AG20443 (cell line): Measurements from ENCODE around the gene RNF38.
"Not testable (repeated sequence)": the region's sequence is repeated elsewhere in the genome, so short reads cannot be mapped to it uniquely, and the experiment has no call there.

Experiments used
- DNase-seq: peaks from one replicate; pipeline ENCODE4 v3.0.0; 2012; ENCODE audit warnings: low spot score, mixed read lengths

RNF38 gene

DNA sequence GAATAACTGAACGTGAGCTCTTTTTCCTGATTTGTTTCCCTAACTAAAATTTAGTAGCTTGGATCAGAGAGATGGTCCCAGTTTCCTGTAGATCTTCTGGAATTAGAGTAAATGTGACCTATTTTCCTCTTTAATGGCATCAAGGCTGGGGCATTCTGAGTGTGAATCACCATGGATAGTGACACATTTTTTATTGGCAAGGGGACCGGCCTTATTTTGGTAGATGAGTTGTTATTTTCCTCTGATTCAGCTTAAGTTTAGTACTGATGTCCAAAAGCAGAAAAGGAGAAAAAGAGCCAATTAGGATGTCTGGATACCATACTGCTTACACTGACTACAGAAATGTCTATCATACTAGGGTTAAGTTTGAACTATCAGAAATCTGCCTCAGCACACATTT lies 68.1 kb downstream of the RNF38 start:
- peak; percentile 58 for DNase-seq

DNA sequence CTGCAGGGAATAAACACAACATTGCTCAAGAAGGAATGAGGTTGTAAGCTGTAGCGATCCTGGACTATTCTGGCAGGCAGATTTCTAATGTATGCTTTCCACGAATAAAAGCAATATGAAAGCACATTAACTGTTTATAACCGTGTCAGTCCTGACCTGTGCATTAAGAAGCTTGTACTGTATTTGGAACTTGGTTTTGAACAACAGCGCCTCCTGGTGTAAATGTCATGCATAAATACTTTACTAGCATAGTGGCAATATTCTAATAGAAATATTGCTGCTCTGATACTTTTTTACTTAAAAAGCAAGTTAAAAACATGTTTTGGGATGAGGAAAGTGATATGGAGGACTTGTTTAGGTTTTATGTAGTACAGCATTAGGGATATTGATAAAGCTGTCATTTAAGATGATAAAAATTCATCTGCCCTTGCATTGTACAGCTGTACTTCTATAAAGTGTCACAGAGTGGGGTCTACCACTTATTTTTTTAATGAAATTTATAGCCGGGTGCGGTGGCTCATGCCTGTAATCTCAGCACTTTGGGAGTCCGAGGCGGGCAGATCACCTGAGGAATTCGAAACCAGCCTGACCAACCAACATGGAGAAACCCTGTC lies 71.2 kb downstream of the RNF38 start:
- peak; percentile 58 for DNase-seq

DNA sequence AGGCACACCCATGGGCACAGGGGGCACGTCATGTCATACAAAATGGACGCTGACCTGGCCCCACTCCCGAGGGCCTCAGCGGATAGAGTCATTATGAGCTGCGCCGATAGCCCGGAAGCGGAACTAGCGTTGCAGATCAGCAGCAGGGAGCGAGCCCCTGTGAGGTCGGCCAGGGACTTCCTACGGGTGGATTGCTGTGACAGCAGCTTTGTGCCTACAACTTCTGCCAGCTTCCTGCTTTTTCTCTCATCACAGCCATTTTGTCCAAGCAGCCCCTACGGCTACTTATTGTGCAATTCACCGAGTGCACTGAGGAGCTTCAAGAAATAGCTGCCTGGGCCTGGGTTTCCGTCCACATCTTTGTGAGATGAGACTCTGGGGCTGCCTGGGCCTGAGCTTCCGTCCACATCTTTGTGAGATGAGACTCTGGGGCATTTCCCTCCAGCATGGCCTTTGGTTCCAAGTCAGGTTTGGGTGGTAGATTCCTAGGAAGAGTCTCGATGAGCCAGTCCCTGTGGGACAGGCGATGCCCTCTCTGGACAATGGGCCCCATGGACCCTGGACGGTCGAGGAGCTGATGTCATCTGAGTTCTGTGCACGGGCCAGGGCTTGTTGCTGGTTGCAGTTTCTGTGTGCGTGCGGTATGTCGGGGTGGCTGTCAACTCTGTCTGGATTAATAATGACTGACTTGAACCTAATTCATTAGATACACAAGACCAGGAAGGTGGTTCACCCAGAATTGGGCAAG lies 74.8 kb downstream of the RNF38 start:
- DNase-seq: no peak

DNA sequence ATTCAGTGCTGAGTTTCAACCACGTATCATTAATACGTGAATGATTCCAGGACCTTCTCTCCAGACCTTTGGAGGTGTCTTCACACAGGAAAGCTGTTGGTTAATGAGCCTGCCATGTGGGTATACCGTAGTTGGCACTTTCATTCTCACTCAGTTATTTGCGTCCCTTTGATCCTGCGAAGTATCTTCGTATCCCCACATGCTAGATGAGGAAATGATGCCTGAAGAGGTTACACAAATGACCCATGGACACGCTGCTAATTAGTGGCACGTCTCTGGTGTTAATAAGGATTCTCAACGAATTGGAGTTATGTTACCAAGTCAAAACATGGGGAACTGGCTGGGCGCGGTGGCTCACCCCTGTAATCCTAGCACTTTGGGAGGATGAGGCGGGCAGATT lies 76.1 kb downstream of the RNF38 start:
- DNase-seq: no peak

DNA sequence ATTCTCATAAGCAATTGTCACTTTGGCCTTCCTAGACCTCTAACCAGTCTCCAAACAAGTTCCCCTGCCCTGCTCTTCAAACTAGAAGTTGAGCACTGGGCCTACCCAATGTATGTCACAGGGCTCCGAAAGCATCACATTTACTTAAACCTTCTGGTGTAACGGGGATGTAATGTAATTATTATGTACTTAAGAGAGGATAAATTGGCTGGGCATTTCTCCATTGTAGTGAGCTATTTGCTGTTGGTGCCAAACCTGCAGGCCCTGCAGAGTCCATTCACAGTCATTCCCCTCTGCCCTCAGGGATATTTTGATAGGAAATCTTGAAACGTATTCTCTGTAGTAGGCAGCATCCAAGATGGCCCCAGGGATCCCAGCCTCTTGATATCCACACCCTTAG lies 77.6 kb downstream of the RNF38 start:
- DNase-seq: no peak

DNA sequence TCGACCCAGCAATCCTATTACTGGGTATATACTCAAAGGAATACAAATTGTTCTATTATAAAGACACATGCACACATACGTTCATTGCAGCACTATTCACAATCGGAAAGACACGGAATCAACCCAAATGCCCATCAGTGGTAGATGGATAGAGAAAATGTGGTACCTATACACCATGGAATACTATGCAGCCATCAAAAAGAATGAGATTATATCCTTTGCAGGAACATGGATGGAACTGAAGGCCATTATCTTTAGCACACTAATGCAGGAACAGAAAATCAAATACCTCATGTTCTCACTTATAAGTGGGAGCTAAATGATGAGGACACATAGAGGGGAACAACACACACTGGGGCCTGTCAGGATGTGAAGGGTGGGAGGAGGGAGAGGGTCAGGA lies 78.2 kb downstream of the RNF38 start:
- not testable (repeated sequence) for DNase-seq

DNA sequence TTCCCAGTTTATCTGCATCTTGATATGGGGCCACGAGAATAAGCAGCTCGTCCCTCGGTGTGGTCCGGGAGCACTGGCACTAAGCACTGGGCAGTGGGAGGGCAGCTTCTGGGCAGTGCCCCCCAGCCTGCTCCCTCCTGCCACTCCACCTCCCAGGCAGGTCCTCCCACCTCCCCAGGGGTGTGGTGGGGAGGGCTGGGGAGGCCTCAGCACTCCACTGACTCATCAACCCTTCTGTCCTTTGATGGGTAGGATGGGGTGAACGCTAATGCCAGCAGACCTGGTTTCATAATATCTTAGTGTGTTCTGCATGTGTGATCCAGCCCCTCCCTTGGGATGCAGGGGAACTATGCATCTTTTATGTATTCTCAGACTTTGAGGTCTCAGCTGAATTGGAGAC lies 79.6 kb downstream of the RNF38 start:
- no peak for DNase-seq

DNA sequence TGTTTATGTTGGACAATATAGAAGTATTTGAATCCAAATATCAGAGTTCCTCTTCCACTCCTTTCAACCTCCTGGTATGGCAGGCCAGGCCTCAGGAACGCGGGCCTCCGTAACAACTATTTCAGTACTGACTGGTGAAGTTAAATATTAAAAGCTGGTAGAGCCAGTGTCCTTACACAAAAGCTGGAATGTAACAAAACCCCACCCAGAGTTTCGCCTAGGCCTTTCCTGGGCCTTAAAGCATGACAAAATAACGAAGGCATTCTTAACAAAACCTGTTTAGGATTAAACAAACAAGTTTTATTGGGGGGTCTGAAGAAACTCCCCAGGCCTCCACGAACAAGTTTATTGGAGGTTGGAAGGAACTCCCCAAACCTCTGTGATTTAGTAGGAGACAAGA lies 80.3 kb downstream of the RNF38 start:
- no peak for DNase-seq

DNA sequence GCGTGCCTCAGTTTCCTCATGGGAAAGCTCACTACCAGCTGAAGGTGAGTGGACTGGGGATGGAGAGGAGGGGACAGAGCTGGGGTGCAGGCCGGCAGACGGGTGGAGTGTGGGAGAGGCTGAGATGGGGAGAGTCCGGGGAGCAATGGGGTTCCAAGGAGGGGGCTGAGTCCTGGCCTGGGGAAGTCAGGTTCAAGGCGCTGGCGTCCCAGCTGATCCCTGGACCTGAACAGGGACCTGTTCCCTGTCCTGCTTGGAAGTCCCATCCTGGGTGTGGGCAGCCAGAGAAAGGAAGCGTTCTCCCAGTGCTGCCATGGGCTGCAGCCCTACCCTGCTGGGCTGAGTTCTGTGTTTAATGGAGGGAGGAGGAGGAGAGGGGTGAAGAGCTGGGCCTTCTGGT lies 80.9 kb downstream of the RNF38 start:
- no peak for DNase-seq

DNA sequence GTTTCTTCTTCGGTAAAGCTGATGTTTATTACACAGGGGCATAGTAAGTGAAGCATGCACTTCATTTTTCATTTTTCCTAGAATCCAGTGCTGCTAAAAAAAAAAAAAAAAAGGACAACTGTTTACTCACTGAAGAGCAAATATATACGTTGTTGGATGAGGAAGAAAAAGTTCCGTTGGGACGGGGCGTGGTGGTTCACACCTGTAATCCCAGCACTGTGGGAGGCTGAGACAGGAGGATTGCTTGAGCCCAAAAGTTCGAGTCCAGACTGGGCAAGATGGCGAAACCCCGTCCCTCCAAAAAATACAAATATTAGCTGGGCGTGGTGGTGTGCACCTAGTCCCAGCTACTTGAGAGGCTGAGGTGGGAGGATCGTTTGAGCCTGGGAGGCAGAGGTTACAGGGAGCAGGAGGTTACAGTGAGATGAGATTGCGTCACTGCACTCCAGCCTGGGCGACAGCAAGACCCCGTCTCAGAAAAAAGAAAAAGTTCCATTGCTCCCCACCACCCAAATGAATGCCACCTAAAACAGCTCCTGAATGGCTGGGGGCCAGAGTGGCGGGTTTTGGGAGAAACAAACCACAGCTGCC lies 81.8 kb downstream of the RNF38 start:
- DNase-seq: no peak

DNA sequence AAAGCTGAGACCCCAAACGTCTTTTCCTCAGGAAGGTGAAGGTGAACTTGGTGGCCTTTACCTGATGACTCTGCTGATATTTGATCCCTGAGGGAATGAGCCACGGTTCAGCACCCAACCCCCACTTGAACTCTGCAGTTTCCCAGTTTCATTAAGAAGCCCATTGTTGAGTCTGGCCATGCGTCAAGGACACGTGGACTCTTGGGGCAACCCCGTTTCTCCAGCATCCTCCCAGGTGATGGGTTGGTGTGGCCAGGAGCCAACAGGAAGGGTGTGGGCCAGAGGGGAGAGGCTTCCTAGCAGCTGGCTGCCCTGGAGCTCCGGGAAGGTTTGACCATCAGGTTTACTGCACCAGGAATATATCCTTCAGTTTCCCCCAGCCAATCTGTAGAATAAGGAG lies 82.3 kb downstream of the RNF38 start:
- no peak for DNase-seq

DNA sequence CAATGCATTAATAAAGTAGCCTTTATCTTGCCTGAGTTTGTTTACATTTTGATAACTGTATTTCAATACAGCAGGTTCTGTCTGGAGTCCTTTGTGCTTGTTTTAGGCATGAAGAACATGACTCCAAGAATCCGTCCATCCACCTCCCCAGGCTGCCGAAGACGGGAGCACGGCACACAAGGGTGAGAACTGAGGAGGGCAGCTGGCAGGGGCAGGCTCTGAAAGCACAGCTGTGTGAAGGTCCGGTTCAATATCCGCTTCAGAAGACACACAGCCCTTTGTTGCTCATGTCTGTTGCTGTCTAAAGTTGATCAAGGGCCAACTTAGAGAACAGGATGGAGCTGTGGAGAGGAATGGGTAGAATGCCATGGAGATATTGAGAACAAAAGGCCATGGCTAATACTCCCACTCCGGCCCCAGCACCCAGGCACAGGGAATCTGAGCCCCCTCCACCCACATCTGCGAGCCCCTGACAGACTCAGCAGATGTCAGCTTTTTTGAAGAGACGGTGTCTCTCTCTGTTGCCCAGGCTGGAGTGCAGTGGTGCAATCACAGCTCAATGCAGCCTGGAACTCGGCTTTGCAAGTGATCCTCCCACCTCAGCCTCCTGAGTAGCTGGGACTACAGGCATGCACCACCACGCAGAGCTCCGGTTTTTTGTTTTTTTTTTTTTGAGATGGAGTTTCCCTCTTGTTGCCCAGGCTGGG lies 83.3 kb downstream of the RNF38 start:
- DNase-seq: no peak

DNA sequence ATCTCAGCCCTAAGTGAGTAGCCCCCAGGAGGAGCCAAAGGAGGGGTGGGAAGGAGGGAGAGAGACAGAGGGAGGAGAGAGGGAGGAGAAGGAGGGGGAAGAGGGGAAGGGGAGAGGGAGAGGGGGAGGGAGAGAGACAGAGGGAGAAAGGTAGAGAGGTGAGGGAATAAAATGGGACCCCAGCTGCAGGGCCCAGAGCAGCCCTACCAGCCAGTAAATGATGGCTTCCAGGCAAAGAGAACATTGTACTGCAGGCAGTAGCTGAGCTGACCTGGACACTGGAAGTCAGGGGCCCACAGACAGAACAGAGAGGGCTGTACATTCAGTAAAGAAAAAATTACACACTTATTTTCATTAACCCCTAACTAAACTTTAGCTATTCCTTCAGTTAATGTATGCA lies 84.0 kb downstream of the RNF38 start:
- no peak for DNase-seq

DNA sequence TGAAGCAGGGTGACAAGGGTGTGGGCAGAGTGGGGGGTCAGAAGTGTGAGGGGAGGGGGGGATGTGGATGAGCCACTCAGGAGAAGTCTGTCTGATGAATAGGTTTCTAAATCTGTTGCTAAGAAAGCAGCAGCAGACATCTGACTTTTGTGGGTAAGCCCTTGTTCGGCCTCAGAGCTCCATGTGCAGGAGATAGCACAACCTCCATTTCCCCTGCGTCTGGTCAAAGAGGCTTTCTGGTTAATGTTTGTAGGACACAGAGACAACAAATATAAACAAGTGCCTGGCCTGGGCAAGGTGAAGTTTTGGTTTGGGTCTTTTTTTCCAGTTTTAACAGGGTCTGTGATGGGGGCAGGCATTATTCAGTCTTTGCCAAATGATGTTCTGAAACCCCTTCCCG lies 84.8 kb downstream of the RNF38 start:
- no peak for DNase-seq

DNA sequence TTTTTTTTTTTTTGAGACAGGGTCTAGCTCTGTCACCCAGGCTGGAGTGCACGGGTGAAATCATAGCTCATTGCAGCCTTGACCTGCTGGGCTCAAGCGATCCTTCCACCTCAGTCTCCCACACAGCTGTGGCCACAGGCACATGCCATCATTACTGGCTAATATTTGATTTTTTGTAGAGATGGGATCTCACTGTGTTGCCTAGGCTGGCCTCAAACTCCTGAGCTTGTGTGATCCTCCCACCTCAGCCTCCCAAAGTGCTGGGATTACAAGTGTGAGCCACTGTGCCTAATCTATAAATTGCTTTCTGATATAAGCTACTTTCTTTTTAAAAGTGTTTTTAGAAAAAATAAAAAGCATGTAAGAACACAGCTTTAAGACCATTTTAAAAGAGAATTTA lies 85.3 kb downstream of the RNF38 start:
- no peak for DNase-seq

DNA sequence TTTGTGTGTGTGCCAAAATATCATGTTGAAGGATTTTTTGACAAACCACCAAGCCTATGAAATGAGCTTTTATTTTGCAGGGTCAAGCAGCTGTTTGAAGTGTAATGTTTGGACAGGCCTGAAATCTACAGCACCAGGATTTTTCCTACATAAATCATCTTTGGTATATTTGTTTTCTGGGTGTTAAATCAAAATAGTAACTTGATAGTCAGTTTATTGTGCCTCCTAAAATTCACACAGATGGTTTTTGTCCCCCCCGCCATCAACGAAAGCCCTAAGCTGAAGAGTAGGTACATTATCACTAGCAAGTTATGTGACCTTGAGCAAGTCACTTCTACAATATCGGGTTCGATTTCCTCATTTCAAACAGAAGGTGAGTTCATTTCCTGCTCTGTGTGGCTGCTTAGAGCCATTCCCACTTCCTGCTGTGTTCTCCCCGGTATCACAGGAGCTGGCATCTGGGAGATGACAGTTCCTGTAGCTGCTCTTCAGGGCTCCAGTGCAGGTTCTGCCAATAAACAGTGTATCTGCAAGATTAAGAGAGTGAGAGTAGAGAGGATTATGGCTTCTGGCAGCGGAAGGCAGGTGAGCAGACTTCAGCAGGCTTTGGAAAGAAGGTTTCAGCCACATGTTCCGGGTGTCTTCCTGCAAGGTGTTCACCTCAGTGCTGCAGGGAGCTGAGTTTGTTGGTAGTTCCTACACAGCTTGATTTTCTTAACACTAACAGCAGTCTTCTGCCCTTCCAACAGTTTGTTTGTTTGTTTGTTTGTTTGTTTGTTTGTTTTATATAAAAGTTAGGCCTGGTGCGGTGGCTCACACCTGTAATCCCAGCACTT lies 93.4 kb downstream of the RNF38 start:
- no peak for DNase-seq

DNA sequence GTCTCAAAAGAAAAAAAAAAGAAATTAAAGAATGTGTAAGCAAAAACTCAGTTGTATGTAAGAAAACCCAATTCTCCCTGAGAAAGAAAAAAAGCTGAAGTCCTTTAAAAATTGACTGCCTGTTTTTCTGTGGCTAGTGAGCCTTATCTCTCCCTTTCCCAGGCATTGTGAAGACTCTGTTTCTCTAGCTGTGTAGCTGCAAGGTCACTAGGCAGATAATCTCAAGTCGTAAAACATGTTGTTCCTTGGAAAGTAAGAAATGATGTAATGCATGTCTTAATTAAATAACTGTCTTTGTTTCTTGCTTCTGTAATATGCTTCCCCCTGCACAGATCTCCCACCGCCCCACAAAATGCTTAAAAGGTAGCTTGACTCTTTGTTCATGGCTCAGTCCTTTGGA lies 95.7 kb downstream of the RNF38 start:
- not testable (repeated sequence) for DNase-seq

DNA sequence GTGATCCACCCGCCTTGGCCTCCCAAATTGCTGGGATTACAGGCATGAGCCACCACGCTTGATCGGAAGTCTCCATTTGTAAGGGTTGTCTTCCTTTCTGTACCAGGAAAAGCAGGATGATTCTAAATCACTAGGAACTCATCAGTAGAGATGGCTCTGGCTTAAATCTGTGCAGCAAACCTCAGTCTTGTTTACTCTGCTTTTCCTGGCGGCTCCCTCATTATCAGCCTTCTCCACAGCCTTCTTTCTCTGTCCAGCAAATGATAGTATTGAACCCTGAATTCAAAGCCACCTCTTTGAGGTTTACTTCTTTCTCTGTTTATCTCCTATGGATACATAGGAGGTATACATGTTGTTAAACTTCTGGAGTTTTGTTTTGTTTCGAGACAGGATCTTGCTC lies 98.8 kb downstream of the RNF38 start:
- no peak for DNase-seq

DNA sequence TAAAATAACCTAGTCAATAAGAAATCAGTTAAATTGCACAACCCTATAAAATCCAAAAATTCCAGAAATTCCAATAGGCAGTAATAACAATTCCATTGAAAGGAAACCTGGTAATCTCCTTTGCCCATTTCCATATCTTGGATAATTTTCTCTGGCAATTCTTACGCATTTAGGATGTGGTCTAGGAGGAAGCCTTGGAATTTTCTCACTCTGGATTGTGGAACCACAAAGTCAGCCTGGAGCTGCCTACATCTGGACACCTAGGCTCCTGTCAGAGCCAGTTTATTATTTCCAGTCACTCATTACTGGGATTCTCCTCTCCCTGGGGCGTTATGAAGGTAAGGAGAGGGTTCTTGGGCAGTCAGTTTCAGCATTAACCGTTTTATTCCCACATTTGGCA lies 101.5 kb downstream of the RNF38 start:
- DNase-seq: peak; percentile 77

DNA sequence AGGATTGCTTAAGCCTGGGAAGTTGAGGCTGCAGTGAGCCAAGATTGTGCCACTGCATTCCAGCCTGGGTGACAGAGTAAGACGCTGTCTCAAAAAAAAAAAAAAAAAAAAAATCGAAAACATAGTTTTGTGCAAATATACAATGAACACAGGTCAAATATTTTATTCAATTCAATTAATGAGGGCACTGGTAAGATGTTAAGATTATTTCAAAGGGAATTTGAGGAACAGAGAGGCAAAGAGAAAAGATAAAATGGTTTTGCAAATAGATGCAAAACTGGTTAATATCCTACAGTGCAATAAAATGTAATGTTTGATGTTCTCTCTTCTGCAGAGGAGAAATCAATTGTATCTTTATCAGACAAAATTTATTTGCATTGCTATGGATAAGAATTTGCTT lies 102.3 kb downstream of the RNF38 start:
- no peak for DNase-seq

DNA sequence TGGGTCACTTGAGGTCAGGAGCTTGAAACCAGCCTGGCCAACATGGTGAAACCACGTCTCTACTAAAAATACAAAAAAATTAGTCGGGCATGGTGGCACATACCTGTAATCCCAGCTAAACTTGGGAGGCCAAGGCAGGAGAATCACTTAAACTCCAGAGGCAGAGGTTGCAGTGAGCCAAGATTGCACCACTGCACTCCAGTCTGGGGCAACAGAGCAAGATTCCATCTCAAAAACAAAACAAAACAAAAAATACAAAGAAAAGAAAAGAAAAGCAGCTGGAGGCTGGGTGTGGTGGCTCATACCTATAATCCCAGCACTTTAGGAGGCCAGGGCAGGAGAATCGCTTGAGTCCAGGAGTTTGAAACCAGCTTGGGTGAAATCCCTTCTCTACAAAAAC lies 105.1 kb downstream of the RNF38 start:
- DNase-seq: not testable (repeated sequence)

DNA sequence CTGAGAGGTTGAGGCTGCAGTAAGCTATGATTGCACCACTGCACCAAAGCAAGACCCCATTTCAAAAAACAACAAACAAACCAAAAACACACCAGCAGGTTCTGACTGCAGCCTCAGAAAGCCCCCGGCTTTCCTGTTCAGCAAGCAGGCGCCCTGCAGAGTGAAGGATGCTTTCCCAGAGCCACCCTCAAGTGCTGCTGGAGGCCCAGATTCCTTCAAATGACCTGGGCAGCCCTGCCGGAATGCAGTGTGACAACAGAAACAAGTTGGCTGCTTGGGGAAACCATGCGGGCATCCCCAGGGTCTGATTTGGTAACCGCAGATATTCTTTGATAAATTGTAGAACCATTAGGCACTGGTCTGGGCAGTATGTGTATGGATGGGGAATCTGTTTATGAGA lies 106.2 kb downstream of the RNF38 start:
- no peak for DNase-seq
